HG03159 (cell line): Measurements from ENCODE around the gene INPP4A.
A peak's percentile ranks its signal among the peaks of the same experiment; 100 is the strongest.

Experiments used
- ATAC-seq: cut with Tn5 transposase; IDR thresholded peaks from one replicate; pipeline ENCODE4 v1.9.1; 2021; ENCODE audit warnings: mild to moderate bottlenecking, moderate library complexity; ENCODE audit not compliant: unreplicated experiment

The INPP4A gene

DNA sequence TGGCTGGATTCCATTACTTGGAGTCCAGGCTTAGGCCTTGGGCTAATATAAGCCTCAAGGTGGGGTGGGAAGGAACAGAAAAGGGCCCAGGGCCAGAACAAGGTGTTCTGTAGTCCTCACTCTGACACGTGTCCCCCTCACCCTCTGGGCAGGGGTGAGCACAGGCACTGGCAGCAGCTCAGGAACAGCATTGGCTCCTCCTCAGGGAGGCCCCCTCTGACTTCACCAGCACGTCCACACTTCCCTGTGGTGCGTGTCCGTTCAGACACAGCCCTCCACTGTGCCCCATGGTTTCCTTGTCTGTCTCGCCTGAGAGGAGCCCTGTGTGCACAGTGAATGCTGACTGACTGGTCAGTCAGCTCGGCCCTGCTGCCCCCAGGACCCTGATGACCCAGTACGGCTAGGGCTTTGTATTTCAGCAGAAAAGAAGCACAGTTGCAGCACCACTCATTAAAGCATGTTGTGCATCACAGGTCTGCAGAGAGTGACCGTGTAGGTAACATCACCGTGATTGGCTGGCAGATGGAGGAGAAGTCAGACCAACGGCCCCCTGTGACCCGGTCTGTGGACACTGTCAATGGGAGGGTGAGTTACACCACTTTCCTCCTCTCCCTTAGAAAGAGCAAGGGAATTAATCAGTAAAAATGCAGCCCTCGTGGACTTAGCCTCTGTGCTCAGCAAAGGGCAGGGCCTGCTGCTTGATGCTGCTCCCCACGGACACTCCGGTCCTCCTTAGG, 92.9 kb downstream of the INPP4A start:
- no peak for ATAC-seq

DNA sequence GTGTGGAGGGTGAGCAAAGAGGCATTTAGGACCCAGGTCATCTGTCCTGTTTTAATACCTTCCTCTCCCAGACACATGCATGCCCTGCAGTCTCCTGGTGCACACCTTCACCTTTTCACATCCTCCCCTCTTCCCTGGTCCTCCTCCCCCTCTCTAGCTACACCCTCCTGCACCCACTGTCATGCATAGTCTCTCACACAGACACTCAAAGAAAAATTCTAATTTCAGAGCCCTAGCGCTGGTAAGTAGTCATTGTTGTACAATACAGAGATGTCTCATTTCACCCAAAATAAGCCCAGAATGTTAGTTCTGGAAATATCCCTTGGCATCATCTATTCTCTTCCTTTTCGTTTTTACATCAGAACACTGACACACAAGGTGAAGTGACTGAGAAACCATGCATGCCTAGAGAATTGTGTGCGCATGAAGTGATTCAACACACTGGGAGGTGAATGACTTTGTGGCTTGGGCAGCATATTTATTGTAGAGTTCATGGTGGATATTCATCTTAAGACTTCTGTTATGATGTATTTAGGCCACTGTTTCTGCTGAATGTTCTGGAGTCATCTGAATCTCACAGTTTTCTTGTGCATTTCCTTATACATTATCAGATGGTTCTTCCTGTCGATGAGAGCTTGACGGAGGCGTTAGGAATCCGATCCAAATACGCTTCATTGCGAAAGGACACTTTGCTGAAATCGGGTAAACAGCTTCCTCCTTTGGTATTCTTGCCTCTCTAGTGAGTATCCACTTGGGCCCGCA, 93.8 kb downstream of the INPP4A start:
- ATAC-seq: no peak

GRCh38 chr2:98539056-98539735, 94.5 kb downstream of the INPP4A start:
- ATAC-seq: no peak

- ATAC-seq: no peak
Observed at GRCh38 chr2:98540536-98540935, 95.9 kb downstream of the INPP4A start.

DNA sequence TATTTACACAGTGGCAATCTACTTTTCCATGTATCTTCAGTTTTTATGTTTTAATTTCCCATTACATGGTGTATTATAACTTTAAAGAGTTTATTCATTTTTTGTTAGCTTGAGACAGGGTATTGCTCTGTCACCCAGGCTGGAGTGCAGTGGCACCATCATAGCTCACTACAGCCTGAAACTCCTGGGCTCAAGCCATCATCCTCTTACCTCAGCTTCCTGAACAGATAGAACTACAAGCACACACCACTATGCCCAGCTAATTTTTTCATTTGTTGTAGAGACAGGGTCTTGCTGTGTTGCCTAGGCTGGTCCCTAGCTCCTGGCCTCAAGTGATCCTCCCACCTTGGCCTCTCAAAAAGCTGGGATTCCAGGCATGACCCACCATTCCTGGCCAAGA, 96.8 kb downstream of the INPP4A start:
- no peak for ATAC-seq

DNA sequence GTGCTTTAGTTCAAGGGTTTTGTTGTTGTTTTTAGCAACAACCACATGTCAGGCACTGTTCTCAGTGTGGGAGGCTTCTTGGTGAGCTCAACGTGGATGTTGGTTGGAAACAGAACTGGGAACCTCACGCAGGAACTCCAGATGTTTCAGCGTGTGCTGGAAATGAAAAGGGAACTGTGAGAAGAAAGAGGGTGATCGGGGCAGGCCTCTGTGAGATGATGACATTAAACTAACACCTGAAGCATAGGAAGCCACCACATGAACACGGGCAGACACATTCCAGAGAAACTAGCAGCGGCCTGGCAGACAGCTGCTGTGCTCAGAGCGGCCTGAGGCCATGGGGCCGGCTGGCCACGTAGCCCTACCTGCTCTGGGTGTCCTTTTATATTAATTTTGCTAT, 97.2 kb downstream of the INPP4A start:
- no peak for ATAC-seq

- ATAC-seq: no peak
Observed at GRCh38 chr2:98543214-98543613, 98.6 kb downstream of the INPP4A start.

DNA sequence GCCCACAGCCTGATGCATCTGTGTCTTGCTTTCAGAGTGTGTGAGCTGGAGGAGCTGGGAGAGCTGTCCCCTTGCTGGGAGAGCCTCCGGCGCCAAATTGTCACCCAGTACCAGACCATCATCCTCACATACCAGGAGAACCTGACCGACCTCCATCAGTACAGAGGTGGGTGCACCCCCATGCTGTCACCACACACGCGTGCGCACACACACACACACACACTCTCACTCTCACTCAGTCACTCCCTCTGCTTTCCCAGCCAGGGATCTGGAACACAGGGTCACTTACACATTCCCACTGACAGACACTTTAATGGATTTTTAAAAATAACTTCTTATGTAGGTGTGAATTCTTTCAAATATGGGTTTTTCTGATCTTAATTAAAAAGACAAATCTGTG, 99.2 kb downstream of the INPP4A start:
- ATAC-seq: no peak

- no peak for ATAC-seq
Observed at GRCh38 chr2:98545591-98545990, 100.9 kb downstream of the INPP4A start.

DNA sequence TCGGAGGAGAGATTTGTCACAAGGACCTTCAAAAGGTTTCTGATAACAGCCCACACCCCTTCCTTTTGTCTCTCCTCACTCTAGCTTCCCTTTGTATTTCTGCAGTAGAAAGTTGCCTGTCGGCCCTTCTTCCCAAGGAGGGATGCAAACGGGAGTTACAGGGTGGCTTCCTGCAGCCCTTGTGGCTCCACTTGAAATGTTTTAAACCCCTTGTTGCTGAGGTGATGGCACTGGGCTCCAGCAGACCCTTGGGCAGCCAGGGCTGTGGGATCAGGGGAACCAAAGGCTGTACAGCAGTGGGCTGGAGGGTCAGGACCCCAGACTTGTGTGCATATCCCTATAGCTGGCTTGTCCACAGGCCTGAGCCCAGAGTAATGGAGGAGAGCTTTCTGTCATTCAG, 101.5 kb downstream of the INPP4A start:
- ATAC-seq: no peak

DNA sequence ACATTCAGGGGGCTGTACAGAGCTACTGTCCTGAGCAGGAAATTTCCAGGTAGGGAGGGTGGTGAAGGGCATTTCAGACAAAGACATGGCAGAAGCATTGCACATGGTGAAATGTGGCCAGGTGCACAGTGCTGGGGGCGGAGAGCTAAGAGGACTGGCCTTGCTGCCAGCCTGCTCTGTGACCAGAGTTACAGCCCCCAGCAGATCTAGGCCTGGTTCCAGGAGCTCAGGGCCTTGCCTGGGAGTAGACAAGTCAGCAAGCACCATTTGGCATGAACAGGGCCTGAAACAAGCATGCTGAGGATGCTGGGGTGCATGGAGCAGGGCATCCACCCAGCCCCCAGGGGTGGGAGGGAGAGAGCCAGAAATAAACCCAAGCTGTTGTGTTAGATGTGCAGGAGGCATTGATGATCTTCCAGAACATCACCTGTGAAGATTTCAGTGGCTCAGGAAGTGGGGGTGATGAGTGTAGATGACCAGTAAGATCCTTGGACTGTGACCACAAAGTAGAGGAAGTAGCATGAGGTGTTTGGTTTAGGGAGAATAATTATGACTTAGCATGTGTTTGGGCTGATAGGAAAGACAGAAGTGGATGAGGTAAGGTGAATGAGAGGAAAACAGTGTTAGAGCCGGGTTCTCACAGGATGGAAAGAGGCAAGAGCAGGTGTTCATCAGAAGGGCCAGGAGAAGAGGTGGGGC, 102.6 kb downstream of the INPP4A start:
- ATAC-seq: no peak

GRCh38 chr2:98548920-98549818, 104.5 kb downstream of the INPP4A start:
- peak; percentile 58 for ATAC-seq

- no peak for ATAC-seq
Observed at GRCh38 chr2:98550165-98550564, 105.5 kb downstream of the INPP4A start.

DNA sequence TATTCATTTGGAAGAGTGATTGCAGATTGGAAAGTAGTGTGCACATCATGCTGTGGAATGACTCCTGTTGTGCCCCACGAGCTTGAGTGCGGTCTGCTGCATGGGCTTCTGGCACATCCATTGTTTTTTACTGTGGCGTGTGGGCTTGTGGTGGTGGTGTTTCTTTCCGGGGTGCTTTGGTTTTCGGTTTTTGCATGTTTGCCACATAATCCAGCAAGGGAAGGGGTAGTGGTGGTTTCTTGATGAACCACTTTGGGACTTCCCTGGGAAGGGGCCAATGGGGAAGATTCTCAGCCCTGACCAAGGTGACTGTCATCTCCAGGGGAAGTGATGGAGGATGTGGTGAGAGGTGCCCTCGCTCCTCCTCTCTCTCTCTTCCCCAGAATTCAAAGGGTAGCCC, 106.7 kb downstream of the INPP4A start:
- ATAC-seq: no peak

DNA sequence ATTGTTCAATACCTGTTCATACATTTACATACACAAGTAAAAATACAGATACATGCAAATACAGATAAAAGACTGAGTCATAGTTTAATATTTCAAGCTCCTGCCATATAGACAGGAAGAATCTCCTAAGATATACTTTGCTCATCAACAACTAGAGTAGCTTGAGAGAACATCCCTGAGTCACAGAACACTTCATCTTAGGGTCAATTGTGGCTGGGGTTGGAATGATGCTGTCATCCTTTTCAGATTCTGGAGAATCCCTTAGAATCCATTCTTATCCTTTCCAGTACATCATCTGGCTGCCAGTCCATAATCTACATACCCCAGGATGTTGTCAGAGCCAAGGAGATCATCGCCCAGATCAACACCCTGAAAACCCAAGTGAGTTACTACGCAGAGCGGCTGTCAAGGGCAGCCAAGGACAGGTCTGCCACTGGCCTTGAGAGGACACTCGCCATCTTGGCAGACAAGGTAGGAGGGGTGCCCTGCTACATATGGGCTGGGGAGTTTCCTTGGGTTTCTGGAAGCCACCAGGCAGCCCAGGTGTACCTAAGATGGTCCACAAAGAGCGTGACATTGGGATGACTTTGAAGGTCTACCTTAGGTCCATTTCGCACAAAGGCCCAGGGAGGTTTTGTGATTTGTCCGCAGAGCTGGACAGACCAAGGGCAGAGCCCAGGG, 108.0 kb downstream of the INPP4A start:
- no peak for ATAC-seq

GRCh38 chr2:98554116-98554861, 109.6 kb downstream of the INPP4A start:
- ATAC-seq: no peak

GRCh38 chr2:98555696-98556095, 111.0 kb downstream of the INPP4A start:
- ATAC-seq: no peak

- peak; percentile 85 for ATAC-seq
Observed at GRCh38 chr2:98556344-98557033, 111.8 kb downstream of the INPP4A start.
